Placental pericyte (primary cell): ENCODE data around the gene SPANXN4. TPM values are rescaled to one million over a fixed set of nuclear protein-coding genes. Genes with fewer than 3 reads are reported as not detected.

Experiments used
- total RNA-seq: library from RNA; depleted of rRNA; stranded (reverse); fragments of >200 nt; gene quantifications from 2 replicates; pipeline ENCODE4 v1.2.3, GENCODE V29; 2012

The SPANXN4 gene
- not detected in 2 replicates for total RNA-seq

GRCh38 chrX:143025628-143026027 lies at the start of gene SPANXN4:
SPANXN4 (plus strand) TSS chrX:143025928; CDS start chrX:143026015, 87 bp downstream.

